Measurements from ENCODE around the gene CPLANE1. TPM values are rescaled to one million over a fixed set of nuclear protein-coding genes. Genes with fewer than 3 reads are reported as not detected.

CPLANE1 gene
- total and polyA plus RNA-seq, 12 donors, result 3.8 to 29.7 (median 12.7) TPM

GRCh38 chr5:37208883-37209797 lies 40.0 kb downstream of the CPLANE1 start:
- H3K27ac ChIP-seq, result peak overlapping the region in 1 of 5 donors; percentile 24
- intact Hi-C loops (cut with DNase I), result no loop called here

DNA sequence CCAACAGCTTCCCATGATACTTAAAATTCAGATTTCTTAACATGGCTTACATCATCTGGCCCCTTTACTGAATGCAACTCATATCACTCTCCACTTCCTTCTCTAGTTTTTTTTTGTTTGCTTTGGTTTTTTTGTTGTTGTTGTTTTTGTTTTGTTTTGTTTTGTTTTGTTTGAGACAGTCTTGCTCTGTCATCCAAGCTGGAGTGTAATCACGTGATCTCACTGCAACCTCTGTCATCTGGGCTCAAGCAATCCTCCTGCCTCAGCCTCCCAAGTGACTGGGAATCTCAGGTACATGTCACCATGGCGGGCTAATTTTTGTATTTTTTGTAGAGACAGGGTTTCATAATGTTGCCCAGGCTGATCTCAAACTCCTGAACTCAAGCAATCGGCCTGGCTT lies 41.4 kb downstream of the CPLANE1 start:
- no peak for DNase-seq
- H3K4me1 ChIP-seq (replicated peaks in 1 of 2), result no peaks in the 10 kb centered on the region
- no peak overlapping the region for H3K4me3 ChIP-seq
- no peak for TF ChIP-seq POLR2A (IDR thresholded peaks at IDR 0.05)
- intact Hi-C loops (cut with DNase I), result no loop called here
- 92 to 96% (median 95%) methylated on average over 3 of the region's 3 CpGs for WGBS, 4 donors
- H3K36me3 ChIP-seq (replicated peaks in 1 of 2), result peaks cover 0 to 26% of the 10 kb centered on the region in 2 donors
- H3K27me3 ChIP-seq, result no peaks in the 10 kb centered on the region
- H3K27ac ChIP-seq, result no peak overlapping the region
- no peaks in the 10 kb centered on the region for H3K9me3 ChIP-seq (replicated peaks in 1 of 3)

More at GRCh38 chr5:37208883-37209797, 40.0 kb downstream of the CPLANE1 start:
- Histone ChIP-seq H3K27me3 (no peaks in the 10 kb centered on the region), H3K36me3 (replicated peaks in 1 of 2) (peaks cover 0 to 27% of the 10 kb centered on the region in 2 donors), H3K4me3 (no peak overlapping the region), H3K4me1 (replicated peaks in 1 of 2) (no peaks in the 10 kb centered on the region), H3K9me3 (replicated peaks in 1 of 3) (no peaks in the 10 kb centered on the region)
- TF ChIP-seq POLR2A (IDR thresholded peaks at IDR 0.05), result no peak
- TF ChIP-seq, protein P1, sequence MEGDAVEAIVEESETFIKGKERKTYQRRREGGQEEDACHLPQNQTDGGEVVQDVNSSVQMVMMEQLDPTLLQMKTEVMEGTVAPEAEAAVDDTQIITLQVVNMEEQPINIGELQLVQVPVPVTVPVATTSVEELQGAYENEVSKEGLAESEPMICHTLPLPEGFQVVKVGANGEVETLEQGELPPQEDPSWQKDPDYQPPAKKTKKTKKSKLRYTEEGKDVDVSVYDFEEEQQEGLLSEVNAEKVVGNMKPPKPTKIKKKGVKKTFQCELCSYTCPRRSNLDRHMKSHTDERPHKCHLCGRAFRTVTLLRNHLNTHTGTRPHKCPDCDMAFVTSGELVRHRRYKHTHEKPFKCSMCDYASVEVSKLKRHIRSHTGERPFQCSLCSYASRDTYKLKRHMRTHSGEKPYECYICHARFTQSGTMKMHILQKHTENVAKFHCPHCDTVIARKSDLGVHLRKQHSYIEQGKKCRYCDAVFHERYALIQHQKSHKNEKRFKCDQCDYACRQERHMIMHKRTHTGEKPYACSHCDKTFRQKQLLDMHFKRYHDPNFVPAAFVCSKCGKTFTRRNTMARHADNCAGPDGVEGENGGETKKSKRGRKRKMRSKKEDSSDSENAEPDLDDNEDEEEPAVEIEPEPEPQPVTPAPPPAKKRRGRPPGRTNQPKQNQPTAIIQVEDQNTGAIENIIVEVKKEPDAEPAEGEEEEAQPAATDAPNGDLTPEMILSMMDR (IDR thresholded peaks at IDR 0.05), result no peak
- WGBS, 4 donors, result 79 to 82% (median 81%) methylated on average over 19 to 32 of the region's 32 CpGs
- peak; percentile 22 to 61 (median 41) for DNase-seq

GRCh38 chr5:37206736-37207135 lies 42.4 kb downstream of the CPLANE1 start:
- H3K36me3 ChIP-seq (replicated peaks in 1 of 2), result peaks cover 0 to 16% of the 10 kb centered on the region in 2 donors
- H3K27me3 ChIP-seq, result no peaks in the 10 kb centered on the region
- TF ChIP-seq, protein P1 (IDR thresholded peaks at IDR 0.05), result no peak
- no peak for TF ChIP-seq POLR2A (IDR thresholded peaks at IDR 0.05)
- no peak overlapping the region for H3K4me3 ChIP-seq
- intact Hi-C loops (cut with DNase I), result no loop called here
- H3K27ac ChIP-seq, result no peak overlapping the region
- 85 to 95% (median 87%) methylated on average over 2 of the region's 2 CpGs for WGBS, 4 donors
- DNase-seq, result no peak
- no peaks in the 10 kb centered on the region for H3K9me3 ChIP-seq (replicated peaks in 1 of 3)
- H3K4me1 ChIP-seq (replicated peaks in 1 of 2), result no peaks in the 10 kb centered on the region

DNA sequence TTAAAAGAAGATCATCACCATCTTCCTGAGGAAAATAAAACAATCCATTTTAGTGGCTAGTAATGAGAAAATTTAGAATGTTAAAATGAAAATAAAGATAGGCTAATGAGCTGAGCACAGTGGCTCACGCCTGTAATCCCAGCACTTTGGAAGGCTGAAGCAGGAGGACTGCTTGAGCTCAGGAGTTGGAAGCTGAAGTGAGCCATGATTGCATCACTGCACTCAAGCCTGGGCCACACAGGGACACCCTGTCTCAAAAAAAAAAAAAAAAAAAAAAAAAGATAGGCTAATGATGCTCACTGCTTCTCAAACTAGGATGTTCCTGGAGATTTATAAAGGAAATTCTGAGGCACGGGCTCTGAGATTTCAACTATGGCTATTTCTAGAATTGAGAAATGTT lies 50.3 kb downstream of the CPLANE1 start:
- Histone ChIP-seq H3K4me3 (no peak overlapping the region), H3K4me1 (replicated peaks in 1 of 2) (peaks cover 0 to 6% of the 10 kb centered on the region in 2 donors), H3K27ac (no peak overlapping the region), H3K36me3 (replicated peaks in 1 of 2) (peaks cover 0 to 25% of the 10 kb centered on the region in 2 donors), H3K27me3 (no peaks in the 10 kb centered on the region), H3K9me3 (replicated peaks in 1 of 3) (no peaks in the 10 kb centered on the region)
- 85 to 94% (median 94%) methylated on average over 2 of the region's 2 CpGs for WGBS, 4 donors
- DNase-seq, result peak in 3 of 7 donors; percentile 17 to 35 (median 25)
- intact Hi-C loops (cut with DNase I), result no loop called here
- TF ChIP-seq, protein P1 (IDR thresholded peaks at IDR 0.05), result no peak
- TF ChIP-seq POLR2A (IDR thresholded peaks at IDR 0.05), result no peak

All from adrenal gland (tissue), 12 donors.